AG04450 (cell line): Measurements from ENCODE around the gene SH3GL2. TPM values are rescaled to one million over a fixed set of nuclear protein-coding genes. Genes with fewer than 3 reads are reported as not detected.

Source experiments
- CTCF ChIA-PET: fragments of 300-600, 350-600 bp; formaldehyde crosslinking; extraction: SDS; loops from one replicate; lab custom pipeline; 2022; ENCODE audit warnings: antibody characterized with exemption, inconsistent platforms; lab: Charles Lee
- POLR2A ChIA-PET: fragments of 350-600 bp; formaldehyde crosslinking; extraction: SDS; loops from one replicate; lab custom pipeline; 2021; ENCODE audit warnings: antibody characterized with exemption, inconsistent platforms; lab: Yijun Ruan, JAX
- DNase-seq: peaks from one replicate; pipeline ENCODE4 v3.0.0-alpha.2; 2011; ENCODE audit warnings: low read depth, low spot score
- H3K27ac ChIP-seq: one replicate; pipeline ENCODE4 v1.5.1; 2012; ENCODE audit warnings: low read depth, low read length, control low read depth
- H3K27me3 ChIP-seq: one replicate; pipeline ENCODE4 v1.6.0; 2012; ENCODE audit warnings: low read length; ENCODE audit not compliant: control insufficient read depth, insufficient read depth
- H3K4me3 ChIP-seq: 2 replicates; pipeline ENCODE4 v1.5.1; 2011; ENCODE audit warnings: mild to moderate bottlenecking, low read depth, low read length, control low read depth
- H3K9me3 ChIP-seq: 2 replicates; pipeline ENCODE4 v1.5.1; 2012; ENCODE audit warnings: low read length; ENCODE audit not compliant: control insufficient read depth, insufficient read depth
- CTCF ChIP-seq: IDR thresholded peaks from 2 replicates; pipeline ENCODE4 v1.5.1; 2011; ENCODE audit warnings: low read depth, low read length, control low read depth, inconsistent platforms
- polyA plus RNA-seq: library from polyadenylated mRNA; depleted of rRNA; stranded (reverse); fragments of >200 nt; gene quantifications from 2 replicates; pipeline ENCODE4 v1.2.3, GENCODE V29; 2011

SH3GL2 gene
- polyA plus RNA-seq, 1 experiment: 0.04 TPM

- Histone ChIP-seq H3K27ac (no peak overlapping the region), H3K4me3 (no peak overlapping the region), H3K27me3 (peaks cover 4% of the 10 kb centered on the region), H3K9me3 (no peaks in the 10 kb centered on the region)
- no peak for TF ChIP-seq CTCF
- DNase-seq: no peak
- POLR2A ChIA-PET: no interaction called here
- CTCF ChIA-PET: interaction anchor here (0.6 kb wide), 1 partner anchor 11 kb away, joined by 3 read pairs; no protein-coding TSS in a partner anchor
These were observed 52.5 kb downstream of the SH3GL2 start for GRCh38 chr9:17631396-17631795.

GRCh38 chr9:17632994-17633393, 54.1 kb downstream of the SH3GL2 start:
- H3K27me3 ChIP-seq: peaks cover 4% of the 10 kb centered on the region
- CTCF ChIA-PET: no interaction called here
- DNase-seq: no peak
- TF ChIP-seq CTCF: no peak
- H3K9me3 ChIP-seq: no peaks in the 10 kb centered on the region
- H3K27ac ChIP-seq: no peak overlapping the region
- H3K4me3 ChIP-seq: no peak overlapping the region
- POLR2A ChIA-PET: no interaction called here

- no peak overlapping the region for H3K27ac ChIP-seq
- ChIA-PET CTCF (no interaction called here), POLR2A (no interaction called here)
- peaks cover 8% of the 10 kb centered on the region for H3K27me3 ChIP-seq
- no peak for DNase-seq
- H3K4me3 ChIP-seq: no peak overlapping the region
- no peaks in the 10 kb centered on the region for H3K9me3 ChIP-seq
- no peak for TF ChIP-seq CTCF
These were observed 56.4 kb downstream of the SH3GL2 start for GRCh38 chr9:17635115-17635890.

- TF ChIP-seq CTCF: no peak
- CTCF ChIA-PET: no interaction called here
- Histone ChIP-seq H3K27ac (no peak overlapping the region), H3K27me3 (peaks cover 8% of the 10 kb centered on the region), H3K4me3 (no peak overlapping the region), H3K9me3 (no peaks in the 10 kb centered on the region)
- POLR2A ChIA-PET: no interaction called here
- DNase-seq: no peak
These were observed 57.5 kb downstream of the SH3GL2 start for GRCh38 chr9:17636349-17636748.

- no peak for TF ChIP-seq CTCF
- Histone ChIP-seq H3K27ac (no peak overlapping the region), H3K9me3 (no peaks in the 10 kb centered on the region), H3K27me3 (peaks cover 8% of the 10 kb centered on the region), H3K4me3 (no peak overlapping the region)
- no peak for DNase-seq
- ChIA-PET POLR2A (no interaction called here), CTCF (interaction anchor here (1.0 kb wide), 1 partner anchor 36 kb away, joined by 3 read pairs; no protein-coding TSS in a partner anchor)
These were observed 58.0 kb downstream of the SH3GL2 start for GRCh38 chr9:17636821-17637220.
